ENCODE data around the gene TMEM214. TPM values are rescaled to one million over a fixed set of nuclear protein-coding genes. Genes with fewer than 3 reads are reported as not detected.

Gene TMEM214
- total RNA-seq, 4 donors from 2014 or later: 50.1 to 121 (median 82.0) TPM

- no peak overlapping the region for H3K4me3 ChIP-seq
- H3K36me3 ChIP-seq: no peaks in the 10 kb centered on the region
- no peak for DNase-seq
- no peaks in the 10 kb centered on the region for H3K27me3 ChIP-seq
- H3K4me1 ChIP-seq: no peaks in the 10 kb centered on the region
- H3K27ac ChIP-seq: no peak overlapping the region
- TF ChIP-seq POLR2A (IDR thresholded peaks at IDR 0.05) (no peak), CTCF (IDR thresholded peaks at IDR 0.05) (no peak)
- H3K9me3 ChIP-seq: no peaks in the 10 kb centered on the region
Observed at GRCh38 chr2:27006602-27007415, 26.0 kb upstream of the TMEM214 start.

GRCh38 chr2:27007416-27008374 lies 25.1 kb upstream of the TMEM214 start:
- TF ChIP-seq CTCF (IDR thresholded peaks at IDR 0.05) (no peak), POLR2A (IDR thresholded peaks at IDR 0.05) (no peak)
- no peak for DNase-seq
- no peaks in the 10 kb centered on the region for H3K36me3 ChIP-seq
- no peaks in the 10 kb centered on the region for H3K4me1 ChIP-seq
- no peak overlapping the region for H3K4me3 ChIP-seq
- H3K27me3 ChIP-seq: no peaks in the 10 kb centered on the region
- no peaks in the 10 kb centered on the region for H3K9me3 ChIP-seq
- no peak overlapping the region for H3K27ac ChIP-seq

GRCh38 chr2:27008678-27009077 lies 24.1 kb upstream of the TMEM214 start:
- TF ChIP-seq POLR2A (IDR thresholded peaks at IDR 0.05) (no peak), CTCF (IDR thresholded peaks at IDR 0.05) (no peak)
- DNase-seq: no peak
- Histone ChIP-seq H3K27me3 (no peaks in the 10 kb centered on the region), H3K9me3 (no peaks in the 10 kb centered on the region), H3K36me3 (no peaks in the 10 kb centered on the region), H3K4me1 (no peaks in the 10 kb centered on the region), H3K27ac (no peak overlapping the region), H3K4me3 (no peak overlapping the region)

GRCh38 chr2:27009083-27009482 lies 23.7 kb upstream of the TMEM214 start:
- Histone ChIP-seq H3K4me3 (no peak overlapping the region), H3K4me1 (no peaks in the 10 kb centered on the region), H3K9me3 (no peaks in the 10 kb centered on the region), H3K27ac (no peak overlapping the region), H3K36me3 (no peaks in the 10 kb centered on the region), H3K27me3 (no peaks in the 10 kb centered on the region)
- TF ChIP-seq POLR2A (IDR thresholded peaks at IDR 0.05) (no peak), CTCF (IDR thresholded peaks at IDR 0.05) (no peak)
- DNase-seq: no peak

GRCh38 chr2:27009716-27010115 lies 23.0 kb upstream of the TMEM214 start:
- Histone ChIP-seq H3K27ac (no peak overlapping the region), H3K9me3 (no peaks in the 10 kb centered on the region), H3K36me3 (no peaks in the 10 kb centered on the region), H3K4me3 (no peak overlapping the region), H3K4me1 (no peaks in the 10 kb centered on the region), H3K27me3 (no peaks in the 10 kb centered on the region)
- DNase-seq: no peak
- TF ChIP-seq POLR2A (IDR thresholded peaks at IDR 0.05): no peak
- no peak for TF ChIP-seq CTCF (IDR thresholded peaks at IDR 0.05)
